OCI-LY3 (cell line): ENCODE measurements around the gene PDK1.

Experiments
- EZH2phosphoT487 ChIP-seq: fragments of 200-600 bp; shearing (Covaris generic); IDR thresholded peaks from 2 replicates; pipeline ENCODE4 v1.6.1; 2018; ENCODE audit warnings: antibody characterized with exemption, mixed run types, low read depth
- TF ChIP-seq, protein P1 (sequence below): fragments of 200-600, 300-600 bp; sonication (generic); IDR thresholded peaks from 2 replicates; pipeline ENCODE4 v1.5.1; 2014; ENCODE audit warnings: antibody characterized with exemption, low read length, low read depth

- TF ChIP-seq, protein P1, sequence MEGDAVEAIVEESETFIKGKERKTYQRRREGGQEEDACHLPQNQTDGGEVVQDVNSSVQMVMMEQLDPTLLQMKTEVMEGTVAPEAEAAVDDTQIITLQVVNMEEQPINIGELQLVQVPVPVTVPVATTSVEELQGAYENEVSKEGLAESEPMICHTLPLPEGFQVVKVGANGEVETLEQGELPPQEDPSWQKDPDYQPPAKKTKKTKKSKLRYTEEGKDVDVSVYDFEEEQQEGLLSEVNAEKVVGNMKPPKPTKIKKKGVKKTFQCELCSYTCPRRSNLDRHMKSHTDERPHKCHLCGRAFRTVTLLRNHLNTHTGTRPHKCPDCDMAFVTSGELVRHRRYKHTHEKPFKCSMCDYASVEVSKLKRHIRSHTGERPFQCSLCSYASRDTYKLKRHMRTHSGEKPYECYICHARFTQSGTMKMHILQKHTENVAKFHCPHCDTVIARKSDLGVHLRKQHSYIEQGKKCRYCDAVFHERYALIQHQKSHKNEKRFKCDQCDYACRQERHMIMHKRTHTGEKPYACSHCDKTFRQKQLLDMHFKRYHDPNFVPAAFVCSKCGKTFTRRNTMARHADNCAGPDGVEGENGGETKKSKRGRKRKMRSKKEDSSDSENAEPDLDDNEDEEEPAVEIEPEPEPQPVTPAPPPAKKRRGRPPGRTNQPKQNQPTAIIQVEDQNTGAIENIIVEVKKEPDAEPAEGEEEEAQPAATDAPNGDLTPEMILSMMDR = no peak
- no peak for TF ChIP-seq EZH2phosphoT487
Observed at GRCh38 chr2:172629586-172629985, 73.7 kb downstream of the PDK1 start.
